ENCODE results near the gene CRACR2A. TPM values are rescaled to one million over a fixed set of nuclear protein-coding genes. Genes with fewer than 3 reads are reported as not detected.
A peak's percentile ranks its signal among the peaks of the same experiment; 100 is the strongest.

The CRACR2A gene
- polyA plus RNA-seq, 2 of the 4 experiments (the other 2 are of a cell fraction), result 1.1 to 3.8 TPM

DNA sequence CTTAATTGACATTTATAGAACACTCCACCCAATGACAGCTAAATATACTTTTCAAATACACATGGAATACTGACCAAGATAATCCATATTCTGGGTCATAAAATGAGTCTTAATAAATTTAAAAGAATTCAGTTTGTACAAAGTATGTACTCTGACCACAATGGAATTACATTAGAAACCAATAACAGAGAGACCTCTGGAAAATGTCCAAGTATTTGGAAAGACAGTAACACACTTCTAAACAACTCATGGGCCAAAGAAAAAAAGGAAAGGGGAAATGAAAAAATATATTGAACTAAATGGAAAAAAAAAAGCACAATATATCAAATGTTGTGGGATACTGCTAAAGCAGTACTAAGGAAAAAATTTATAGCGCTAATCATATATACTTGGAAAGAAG, 52.0 kb downstream of the CRACR2A start:
- Histone ChIP-seq H3K4me3 (no peak overlapping the region), H3K9me3 (no peaks in the 10 kb centered on the region), H3K4me2 (no peak overlapping the region), H3K27ac (no peak overlapping the region), H3K4me1 (no peaks in the 10 kb centered on the region)
- no peak for ATAC-seq
- ChIA-PET CTCF (no interaction called here), POLR2A (no interaction called here)
- FAIRE-seq, result no peak
- no peak for TF ChIP-seq MAZ (IDR thresholded peaks at IDR 0.05; ENCODE audit: borderline replicate concordance, low read depth, low read length)
- TF ChIP-seq TP53 (CRISPR knock-in tag; IDR thresholded peaks at IDR 0.05), result no peak
- TF ChIP-seq, protein P1, sequence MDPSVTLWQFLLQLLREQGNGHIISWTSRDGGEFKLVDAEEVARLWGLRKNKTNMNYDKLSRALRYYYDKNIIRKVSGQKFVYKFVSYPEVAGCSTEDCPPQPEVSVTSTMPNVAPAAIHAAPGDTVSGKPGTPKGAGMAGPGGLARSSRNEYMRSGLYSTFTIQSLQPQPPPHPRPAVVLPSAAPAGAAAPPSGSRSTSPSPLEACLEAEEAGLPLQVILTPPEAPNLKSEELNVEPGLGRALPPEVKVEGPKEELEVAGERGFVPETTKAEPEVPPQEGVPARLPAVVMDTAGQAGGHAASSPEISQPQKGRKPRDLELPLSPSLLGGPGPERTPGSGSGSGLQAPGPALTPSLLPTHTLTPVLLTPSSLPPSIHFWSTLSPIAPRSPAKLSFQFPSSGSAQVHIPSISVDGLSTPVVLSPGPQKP (IDR thresholded peaks at IDR 0.05; ENCODE audit: low read depth, low read length), result no peak
- no peak for TF ChIP-seq JUN (IDR thresholded peaks at IDR 0.05)
- no peak for TF ChIP-seq ZC3H11A (IDR thresholded peaks at IDR 0.05)
- TF ChIP-seq, protein P2, sequence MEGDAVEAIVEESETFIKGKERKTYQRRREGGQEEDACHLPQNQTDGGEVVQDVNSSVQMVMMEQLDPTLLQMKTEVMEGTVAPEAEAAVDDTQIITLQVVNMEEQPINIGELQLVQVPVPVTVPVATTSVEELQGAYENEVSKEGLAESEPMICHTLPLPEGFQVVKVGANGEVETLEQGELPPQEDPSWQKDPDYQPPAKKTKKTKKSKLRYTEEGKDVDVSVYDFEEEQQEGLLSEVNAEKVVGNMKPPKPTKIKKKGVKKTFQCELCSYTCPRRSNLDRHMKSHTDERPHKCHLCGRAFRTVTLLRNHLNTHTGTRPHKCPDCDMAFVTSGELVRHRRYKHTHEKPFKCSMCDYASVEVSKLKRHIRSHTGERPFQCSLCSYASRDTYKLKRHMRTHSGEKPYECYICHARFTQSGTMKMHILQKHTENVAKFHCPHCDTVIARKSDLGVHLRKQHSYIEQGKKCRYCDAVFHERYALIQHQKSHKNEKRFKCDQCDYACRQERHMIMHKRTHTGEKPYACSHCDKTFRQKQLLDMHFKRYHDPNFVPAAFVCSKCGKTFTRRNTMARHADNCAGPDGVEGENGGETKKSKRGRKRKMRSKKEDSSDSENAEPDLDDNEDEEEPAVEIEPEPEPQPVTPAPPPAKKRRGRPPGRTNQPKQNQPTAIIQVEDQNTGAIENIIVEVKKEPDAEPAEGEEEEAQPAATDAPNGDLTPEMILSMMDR (IDR thresholded peaks at IDR 0.05), result no peak
- no peak for TF ChIP-seq EP300 (IDR thresholded peaks at IDR 0.05)
- no peak for TF ChIP-seq ZSCAN20 (CRISPR knock-in tag; IDR thresholded peaks at IDR 0.05)
- TF ChIP-seq GATA3 (IDR thresholded peaks at IDR 0.05; ENCODE audit: borderline replicate concordance), result no peak
- DNase-seq (ENCODE audit: low read depth in 1 of 2, low spot score in 1 of 2), result no peak
- WGBS (ENCODE audit: missing lambda C conversion rate), result 87% methylated on average over 1 of the region's 1 CpG

DNA sequence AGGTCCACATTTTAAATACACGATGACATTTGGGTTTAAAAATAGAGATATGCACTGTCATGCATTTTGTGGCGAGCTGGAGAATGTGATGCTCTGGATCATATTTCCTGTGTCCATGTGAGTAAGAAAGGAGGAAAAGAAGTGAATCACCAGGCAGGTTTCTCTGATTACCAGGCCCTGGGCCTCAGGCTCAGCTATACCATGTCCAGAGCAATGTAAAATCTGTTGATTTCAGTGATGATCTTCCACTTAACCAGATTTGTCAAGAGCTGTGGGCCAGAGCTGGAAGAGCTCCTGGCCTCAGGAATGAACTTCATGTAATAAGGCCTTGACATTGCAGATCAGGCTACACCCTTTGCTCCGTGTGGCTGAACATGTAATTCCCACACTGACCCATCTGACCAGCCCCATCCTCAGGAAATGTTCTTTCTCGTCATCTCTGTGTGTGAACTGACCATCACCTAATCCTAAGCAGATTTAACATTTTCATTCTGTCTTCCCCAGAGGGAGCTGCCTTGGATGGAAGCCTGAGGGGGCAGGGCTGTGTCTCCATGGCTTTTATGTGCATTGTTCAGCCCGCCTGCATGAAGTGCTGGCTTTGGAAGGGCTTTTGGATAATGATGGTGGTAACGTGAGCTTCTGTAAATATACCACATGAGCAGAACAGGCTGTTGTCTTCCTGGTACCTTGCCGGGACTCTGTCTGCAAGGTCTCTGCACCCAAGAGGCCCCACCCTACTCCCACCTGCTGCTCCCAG, 54.5 kb downstream of the CRACR2A start:
- H3K9me3 ChIP-seq, result no peaks in the 10 kb centered on the region
- ChIA-PET CTCF (no interaction called here), POLR2A (no interaction called here)
- H3K4me2 ChIP-seq, result no peak overlapping the region
- ATAC-seq (peak; percentile 68 to 76; a peak in 4 of 6 replicates), FAIRE-seq (no peak), DNase-seq (ENCODE audit: low read depth in 1 of 2, low spot score in 1 of 2) (peak in 1 of 2 experiments; percentile 32)
- TF ChIP-seq SMC3 (IDR thresholded peaks at IDR 0.05) (no peak), BCL3 (IDR thresholded peaks at IDR 0.05) (no peak), MAFK (IDR thresholded peaks at IDR 0.05; ENCODE audit: partially characterized antibody) (peak; percentile 76), TP53 (CRISPR knock-in tag; IDR thresholded peaks at IDR 0.05) (no peak), POLR2AphosphoS2 (conservative IDR thresholded peaks at IDR 0.05; ENCODE audit: low read length) (no peak), SREBF2 (IDR thresholded peaks at IDR 0.05) (no peak)
- no peak overlapping the region for H3K27ac ChIP-seq
- WGBS (ENCODE audit: missing lambda C conversion rate), result 59% methylated on average over 7 of the region's 7 CpGs
- H3K4me1 ChIP-seq, result no peaks in the 10 kb centered on the region
- no peak overlapping the region for H3K4me3 ChIP-seq

GRCh38 chr12:3697311-3697870, 55.5 kb downstream of the CRACR2A start:
- WGBS (ENCODE audit: missing lambda C conversion rate), result 61% methylated on average over 5 of the region's 5 CpGs
- no peak overlapping the region for H3K27ac ChIP-seq
- DNase-seq (ENCODE audit: low read depth in 1 of 2, low spot score in 1 of 2) (no peak), ATAC-seq (no peak), FAIRE-seq (no peak)
- CTCF ChIA-PET, result interaction anchor here (0.8 kb wide), 1 partner anchor 17 kb away, joined by 3 read pairs; no protein-coding TSS in a partner anchor
- no peaks in the 10 kb centered on the region for H3K9me3 ChIP-seq
- no peak overlapping the region for H3K4me2 ChIP-seq
- POLR2A ChIA-PET, result no interaction called here
- peak; percentile 23 for TF ChIP-seq ZFP36 (IDR thresholded peaks at IDR 0.05; ENCODE audit: borderline replicate concordance, partially characterized antibody)
- TF ChIP-seq KDM1A (IDR thresholded peaks at IDR 0.05; ENCODE audit: low read depth), result no peak
- TF ChIP-seq PHF8 (IDR thresholded peaks at IDR 0.05; ENCODE audit: borderline replicate concordance, low read depth), result no peak
- no peak for TF ChIP-seq ATOH8 (CRISPR knock-in tag; IDR thresholded peaks at IDR 0.05; ENCODE audit: low read depth)
- TF ChIP-seq, protein P3, sequence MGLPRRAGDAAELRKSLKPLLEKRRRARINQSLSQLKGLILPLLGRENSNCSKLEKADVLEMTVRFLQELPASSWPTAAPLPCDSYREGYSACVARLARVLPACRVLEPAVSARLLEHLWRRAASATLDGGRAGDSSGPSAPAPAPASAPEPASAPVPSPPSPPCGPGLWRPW (IDR thresholded peaks at IDR 0.05), result no peak
- no peak for TF ChIP-seq ZC3H11A (IDR thresholded peaks at IDR 0.05)
- TF ChIP-seq ESRRA (IDR thresholded peaks at IDR 0.05; ENCODE audit: borderline replicate concordance, low read length), result no peak
- H3K4me1 ChIP-seq, result no peaks in the 10 kb centered on the region
- no peak overlapping the region for H3K4me3 ChIP-seq

All from A549 (cell line).